HG03060 (cell line): Measurements from ENCODE around the gene BSG.
"Not testable (repeated sequence)": the region's sequence is repeated elsewhere in the genome, so short reads cannot be mapped to it uniquely, and the experiment has no call there.

Source experiments
- ATAC-seq: cut with Tn5 transposase; IDR thresholded peaks from one replicate; pipeline ENCODE4 v1.9.1; 2021; ENCODE audit warnings: low read depth, moderate number of reproducible peaks; ENCODE audit not compliant: unreplicated experiment

Gene BSG

GRCh38 chr19:616747-617526, 44.5 kb downstream of the BSG start:
- ATAC-seq, result no peak

- ATAC-seq, result no peak
These were observed 45.3 kb downstream of the BSG start for GRCh38 chr19:617551-618246.

- ATAC-seq, result no peak
These were observed 45.8 kb downstream of the BSG start for GRCh38 chr19:618247-618619.

- ATAC-seq, result no peak
These were observed 46.4 kb downstream of the BSG start for GRCh38 chr19:618674-619285.

GRCh38 chr19:619286-620002, 47.0 kb downstream of the BSG start:
- ATAC-seq, result no peak

- no peak for ATAC-seq
These were observed 47.9 kb downstream of the BSG start for GRCh38 chr19:620166-620862.

GRCh38 chr19:621191-621590, 48.8 kb downstream of the BSG start:
- not testable (repeated sequence) for ATAC-seq

- ATAC-seq, result no peak
These were observed 49.4 kb downstream of the BSG start for GRCh38 chr19:621819-622218.

GRCh38 chr19:622666-623065, 50.3 kb downstream of the BSG start:
- no peak for ATAC-seq

GRCh38 chr19:623175-623916, 51.0 kb downstream of the BSG start:
- no peak for ATAC-seq

GRCh38 chr19:623974-624373, 51.6 kb downstream of the BSG start:
- ATAC-seq, result no peak

- ATAC-seq, result no peak
These were observed 52.2 kb downstream of the BSG start for GRCh38 chr19:624433-625109.

- ATAC-seq, result no peak
These were observed 52.9 kb downstream of the BSG start for GRCh38 chr19:625257-625656.

- ATAC-seq, result not testable (repeated sequence)
These were observed 54.2 kb downstream of the BSG start for GRCh38 chr19:626566-626965.

- no peak for ATAC-seq
These were observed 55.8 kb downstream of the BSG start for GRCh38 chr19:628168-628567.

GRCh38 chr19:629515-629914, 57.1 kb downstream of the BSG start:
- ATAC-seq, result not testable (repeated sequence)

- no peak for ATAC-seq
These were observed 57.7 kb downstream of the BSG start for GRCh38 chr19:629961-630714.

- no peak for ATAC-seq
These were observed 60.2 kb downstream of the BSG start for GRCh38 chr19:632579-633067.
